Testis (tissue), 2 donors: Measurements from ENCODE around the gene IL12B.

Experiments used
- CTCF ChIP-seq, 3 experiments: fragments of 450-650 bp in 2 of 3; fragments of 200-600 bp in 1 of 3; sonication (generic) in 1 of 3; IDR thresholded peaks; one replicate each; pipeline ENCODE4 v1.5.1; 2016 to 2019; ENCODE audit warnings: antibody characterized with exemption in 3 of 3, mild to moderate bottlenecking in 2 of 3, moderate library complexity in 1 of 3
- POLR2A ChIP-seq: fragments of 450-650 bp; IDR thresholded peaks from one replicate; pipeline ENCODE4 v1.6.1; 2017; ENCODE audit warnings: antibody characterized with exemption, mild to moderate bottlenecking, moderate library complexity

GRCh38 chr5:159338118-159338517 lies 7.8 kb upstream of the IL12B start:
- no peak for TF ChIP-seq CTCF (IDR thresholded peaks at IDR 0.05)
- TF ChIP-seq POLR2A = no peak
